ENCODE data around the gene TBX1.

TBX1 gene

GRCh38 chr22:19753090-19753842 lies 7.3 kb upstream of the TBX1 start:
- no peak for DNase-seq (ENCODE audit: low read depth in 3 of 3)

DNA sequence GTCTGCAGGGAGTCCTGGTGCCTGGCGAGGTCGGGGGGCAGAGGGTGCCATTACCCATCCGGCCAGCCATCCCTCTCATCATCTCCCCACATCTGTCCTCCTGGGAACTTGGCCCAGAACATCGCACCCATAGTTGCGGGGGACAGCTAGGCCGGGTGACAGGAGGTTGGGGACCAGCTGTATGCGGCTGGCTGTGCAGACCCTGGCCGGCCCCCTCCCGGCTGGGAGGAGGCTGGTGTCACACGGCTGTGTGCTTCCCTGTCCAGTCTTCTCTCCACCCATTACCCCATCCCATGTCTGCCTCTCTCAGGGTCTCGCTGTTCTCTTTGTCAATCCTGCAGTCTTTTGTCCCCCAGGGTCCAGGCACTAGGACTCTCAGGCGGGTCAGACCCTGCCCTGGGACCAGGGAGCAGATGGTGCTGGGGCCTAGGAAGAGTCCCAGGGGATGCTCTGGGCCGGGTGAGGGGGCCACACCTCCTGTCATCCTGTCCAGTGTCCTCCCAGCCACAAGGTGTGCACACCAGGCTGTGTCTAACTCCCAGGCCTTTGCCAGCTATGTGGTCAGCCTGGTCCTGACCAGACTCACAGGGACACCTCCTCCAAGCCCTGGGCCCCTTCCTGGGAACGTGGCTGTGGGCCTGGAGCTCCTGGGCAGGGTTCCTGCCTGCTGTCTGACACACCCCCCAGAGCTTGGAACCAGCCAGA lies 6.4 kb upstream of the TBX1 start:
- no peak for DNase-seq (ENCODE audit: low read depth in 3 of 3)

- no peak for DNase-seq (ENCODE audit: low read depth in 3 of 3)
Measured at GRCh38 chr22:19754701-19755144, 5.9 kb upstream of the TBX1 start.

- no peak for DNase-seq (ENCODE audit: low read depth in 3 of 3)
Measured at GRCh38 chr22:19755145-19755710, 5.3 kb upstream of the TBX1 start.

DNA sequence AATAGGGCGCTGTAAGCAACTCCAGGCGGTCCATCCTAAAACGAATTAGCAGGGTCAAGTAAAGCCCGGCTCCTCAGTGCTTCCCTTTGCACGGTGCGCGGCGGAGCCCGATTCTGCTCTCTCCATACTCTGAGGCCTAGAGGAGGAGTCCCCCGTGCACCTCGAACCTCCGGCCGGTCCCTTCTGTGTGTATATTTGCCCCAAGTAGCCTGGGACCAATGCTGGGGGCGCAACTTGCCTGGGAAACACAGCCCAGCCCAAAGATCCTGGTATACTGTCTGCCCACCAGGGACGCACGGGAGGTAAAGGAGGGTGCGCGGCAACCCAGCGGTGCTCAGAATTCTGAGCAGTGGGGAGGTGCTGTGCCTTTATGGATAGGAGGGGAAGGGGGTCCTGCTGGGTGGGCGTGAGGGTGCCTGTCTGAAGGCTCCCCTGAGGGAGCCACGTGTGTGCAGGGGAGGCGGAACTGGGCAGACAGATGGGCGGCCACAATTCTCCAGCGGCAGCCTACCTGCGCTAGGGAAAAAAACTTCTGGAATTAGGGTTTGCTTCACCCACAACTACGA lies 4.8 kb upstream of the TBX1 start:
- DNase-seq (ENCODE audit: low read depth in 3 of 3), result no peak

- peak; percentile 24 to 62 (median 25) for DNase-seq (ENCODE audit: low read depth in 3 of 3)
Measured at GRCh38 chr22:19756288-19757128, 4.1 kb upstream of the TBX1 start.

GRCh38 chr22:19757140-19757984 lies 3.2 kb upstream of the TBX1 start:
- DNase-seq (ENCODE audit: low read depth in 3 of 3), result no peak

DNA sequence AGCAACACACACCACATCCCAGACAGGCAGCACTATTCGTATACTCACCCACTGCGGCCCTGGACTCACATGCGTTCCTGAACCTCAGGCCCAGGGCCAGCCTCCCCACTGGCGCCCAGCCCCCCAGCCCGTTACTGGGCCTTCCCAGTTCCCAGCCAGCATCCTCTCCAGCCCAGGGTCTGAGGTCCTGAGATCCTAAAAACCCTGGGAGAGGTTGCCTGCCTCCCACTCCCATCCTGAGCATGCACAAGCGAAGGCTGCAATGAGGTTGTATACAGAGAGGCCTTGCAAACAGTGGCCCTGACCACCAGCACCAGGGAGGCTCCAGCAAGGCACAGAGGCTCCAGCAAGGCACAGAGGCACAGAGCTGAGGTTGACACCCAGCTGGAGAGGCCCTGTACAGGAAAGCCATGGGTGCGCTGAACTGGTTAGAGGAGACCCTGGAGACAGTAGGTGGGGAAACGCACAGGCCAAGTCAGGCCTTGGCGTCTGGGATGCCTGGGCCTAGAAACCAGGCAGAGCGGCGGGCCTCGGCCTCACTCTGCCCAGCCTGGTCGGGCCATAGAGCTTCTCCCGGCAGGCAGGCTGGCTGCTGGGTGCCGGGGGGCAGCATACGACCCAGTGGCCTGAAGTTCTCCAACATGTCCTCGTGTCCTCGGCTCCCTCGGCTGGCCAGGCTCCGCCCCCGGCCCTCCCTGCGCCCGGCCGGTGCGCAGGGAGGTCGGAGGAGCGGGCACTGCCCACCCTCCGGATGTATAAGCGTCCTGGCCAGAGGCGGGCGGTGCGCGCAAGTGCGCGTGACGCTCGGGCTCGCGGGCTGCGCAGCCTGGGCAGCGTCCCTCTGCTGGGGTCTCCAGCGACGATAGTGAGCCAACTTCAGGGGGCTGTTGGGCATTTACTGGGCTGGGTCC lies 2.3 kb upstream of the TBX1 start:
- DNase-seq (ENCODE audit: low read depth in 3 of 3), result no peak

DNA sequence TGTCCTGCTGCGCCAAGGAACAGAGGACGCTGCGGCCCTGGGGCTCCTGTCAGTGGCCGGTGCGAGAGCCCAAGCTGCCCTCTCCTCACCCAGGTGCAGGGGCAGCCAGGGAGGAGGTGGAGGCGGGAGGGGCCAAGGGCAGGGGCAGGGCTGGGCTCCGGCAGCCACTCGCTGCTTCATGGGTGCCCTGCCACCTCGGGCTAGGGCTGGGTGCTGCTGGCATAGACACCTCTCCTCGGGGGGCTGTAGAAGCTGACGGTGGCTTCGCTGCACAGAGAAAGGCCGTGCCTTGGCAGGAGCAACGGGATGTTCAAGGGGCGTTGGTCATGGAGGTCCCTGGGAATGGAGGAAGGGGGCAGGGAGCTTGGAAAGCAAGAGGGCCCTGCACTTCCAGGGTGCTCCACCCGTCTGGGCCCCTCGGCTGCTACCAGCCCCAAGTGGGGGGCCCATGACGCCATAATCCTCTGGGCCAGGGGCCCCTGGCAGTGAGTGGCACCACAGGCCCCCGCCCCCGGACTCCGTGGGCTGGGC lies 1.6 kb upstream of the TBX1 start:
- DNase-seq (ENCODE audit: low read depth in 3 of 3), result no peak

DNA sequence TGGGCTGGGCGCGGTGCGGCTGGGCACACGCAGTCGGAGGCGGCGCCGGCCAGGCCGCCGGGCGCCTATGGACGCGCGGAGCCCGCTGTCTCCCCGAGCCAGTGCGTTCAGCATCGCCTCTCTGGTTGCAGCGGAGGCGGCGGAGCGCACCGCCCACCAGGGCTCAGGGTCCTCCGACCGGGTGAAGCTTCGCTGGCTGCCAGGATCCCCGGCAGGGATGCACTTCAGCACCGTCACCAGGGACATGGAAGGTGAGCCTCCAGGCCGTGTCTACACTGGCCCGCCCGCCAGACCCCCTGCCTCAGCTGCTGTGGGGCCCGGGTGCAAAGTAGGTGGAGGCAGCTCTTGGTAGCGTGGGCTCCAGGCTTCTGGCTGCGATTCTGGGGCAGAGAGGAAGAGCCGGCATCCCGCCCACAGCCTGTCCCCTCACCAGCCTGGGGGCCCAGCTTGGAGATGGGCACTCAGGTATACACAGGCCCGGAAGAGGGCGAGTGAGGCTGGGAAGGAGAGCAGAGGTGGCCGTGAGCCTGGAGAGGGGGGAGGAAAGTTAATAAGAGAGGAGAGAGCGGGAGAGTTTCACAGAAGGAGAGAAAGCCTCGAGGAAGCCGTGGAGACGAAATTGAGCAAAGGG lies 1.0 kb upstream of the TBX1 start:
- DNase-seq (ENCODE audit: low read depth in 3 of 3), result no peak

DNA sequence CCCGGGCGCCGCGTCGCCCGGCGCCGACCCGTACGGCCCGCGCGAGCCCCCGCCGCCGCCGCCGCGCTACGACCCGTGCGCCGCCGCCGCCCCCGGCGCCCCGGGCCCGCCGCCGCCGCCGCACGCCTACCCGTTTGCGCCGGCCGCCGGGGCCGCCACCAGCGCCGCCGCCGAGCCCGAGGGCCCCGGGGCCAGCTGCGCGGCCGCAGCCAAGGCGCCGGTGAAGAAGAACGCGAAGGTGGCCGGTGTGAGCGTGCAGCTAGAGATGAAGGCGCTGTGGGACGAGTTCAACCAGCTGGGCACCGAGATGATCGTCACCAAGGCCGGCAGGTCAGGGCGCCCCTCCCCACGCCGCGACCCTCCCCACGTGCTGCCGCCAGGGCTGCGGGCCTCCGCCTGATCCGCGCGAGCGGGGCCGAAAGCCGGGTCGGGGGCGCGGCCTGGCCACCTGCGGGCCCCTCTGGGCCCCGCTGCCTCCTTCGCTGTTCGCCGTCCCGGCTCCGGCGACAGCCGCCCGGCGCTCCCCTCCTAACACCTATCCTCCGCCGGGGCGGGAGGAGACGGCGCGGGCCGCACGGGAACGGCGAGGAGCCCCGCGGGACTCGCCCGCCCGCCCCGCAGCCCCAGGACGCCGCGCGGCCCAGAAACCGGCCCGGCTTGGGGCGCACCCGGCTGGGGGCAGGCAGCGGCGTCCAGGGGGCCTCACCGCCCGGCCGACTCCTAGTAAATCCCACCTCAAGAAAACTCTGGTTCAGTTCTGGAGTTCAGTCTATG lies 560 bp downstream of the TBX1 start:
- no peak for DNase-seq (ENCODE audit: low read depth in 3 of 3)

- DNase-seq (ENCODE audit: low read depth in 3 of 3), result no peak
Measured at GRCh38 chr22:19761725-19762567, 1.4 kb downstream of the TBX1 start.

- DNase-seq (ENCODE audit: low read depth in 3 of 3), result no peak
Measured at GRCh38 chr22:19762568-19763457, 2.2 kb downstream of the TBX1 start.

DNA sequence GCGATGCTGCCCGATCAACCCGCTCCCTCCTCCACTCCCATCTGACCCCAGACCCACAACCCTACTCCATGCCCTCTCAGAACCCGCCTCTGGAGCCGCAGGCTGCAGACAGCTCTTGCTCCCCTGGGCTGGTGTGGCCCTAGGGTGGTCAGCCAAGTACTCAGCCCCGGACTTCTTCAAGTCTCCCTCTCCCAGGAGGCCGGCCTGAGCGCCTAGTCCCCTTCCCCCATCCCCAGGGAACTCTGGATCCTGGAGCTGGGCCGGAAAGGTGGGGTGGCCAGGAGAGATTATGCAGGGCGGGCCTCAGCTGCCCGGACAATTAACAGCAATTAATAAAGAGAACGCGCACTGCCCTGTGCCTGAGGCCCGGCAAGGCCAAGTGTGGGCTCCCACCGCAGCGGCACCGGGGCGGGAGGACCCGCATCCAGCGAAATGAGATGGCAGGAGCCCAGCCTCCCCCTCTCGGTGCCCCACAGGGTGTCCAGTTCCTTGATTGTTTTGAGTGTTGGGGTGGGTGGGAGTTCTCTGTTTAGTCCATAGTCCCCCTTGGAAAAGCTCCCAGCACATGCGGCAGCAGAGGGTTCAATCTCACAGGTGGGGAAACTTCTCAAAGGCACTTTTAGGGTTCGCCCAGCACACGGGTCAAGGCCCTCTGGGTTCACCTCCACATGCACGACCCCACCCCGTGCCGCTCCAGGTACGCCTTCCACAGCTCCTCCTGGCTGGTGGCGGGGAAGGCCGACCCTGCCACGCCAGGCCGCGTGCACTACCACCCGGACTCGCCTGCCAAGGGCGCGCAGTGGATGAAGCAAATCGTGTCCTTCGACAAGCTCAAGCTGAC lies 3.1 kb downstream of the TBX1 start:
- no peak for DNase-seq (ENCODE audit: low read depth in 3 of 3)

GRCh38 chr22:19764299-19764593 lies 3.7 kb downstream of the TBX1 start:
- no peak for DNase-seq (ENCODE audit: low read depth in 3 of 3)
